HG03060 (cell line): ENCODE measurements around the gene HLA-B.

ENCODE experiments used
- ATAC-seq: cut with Tn5 transposase; IDR thresholded peaks from one replicate; pipeline ENCODE4 v1.9.1; 2021; ENCODE audit warnings: low read depth, moderate number of reproducible peaks; ENCODE audit not compliant: unreplicated experiment

HLA-B gene

DNA sequence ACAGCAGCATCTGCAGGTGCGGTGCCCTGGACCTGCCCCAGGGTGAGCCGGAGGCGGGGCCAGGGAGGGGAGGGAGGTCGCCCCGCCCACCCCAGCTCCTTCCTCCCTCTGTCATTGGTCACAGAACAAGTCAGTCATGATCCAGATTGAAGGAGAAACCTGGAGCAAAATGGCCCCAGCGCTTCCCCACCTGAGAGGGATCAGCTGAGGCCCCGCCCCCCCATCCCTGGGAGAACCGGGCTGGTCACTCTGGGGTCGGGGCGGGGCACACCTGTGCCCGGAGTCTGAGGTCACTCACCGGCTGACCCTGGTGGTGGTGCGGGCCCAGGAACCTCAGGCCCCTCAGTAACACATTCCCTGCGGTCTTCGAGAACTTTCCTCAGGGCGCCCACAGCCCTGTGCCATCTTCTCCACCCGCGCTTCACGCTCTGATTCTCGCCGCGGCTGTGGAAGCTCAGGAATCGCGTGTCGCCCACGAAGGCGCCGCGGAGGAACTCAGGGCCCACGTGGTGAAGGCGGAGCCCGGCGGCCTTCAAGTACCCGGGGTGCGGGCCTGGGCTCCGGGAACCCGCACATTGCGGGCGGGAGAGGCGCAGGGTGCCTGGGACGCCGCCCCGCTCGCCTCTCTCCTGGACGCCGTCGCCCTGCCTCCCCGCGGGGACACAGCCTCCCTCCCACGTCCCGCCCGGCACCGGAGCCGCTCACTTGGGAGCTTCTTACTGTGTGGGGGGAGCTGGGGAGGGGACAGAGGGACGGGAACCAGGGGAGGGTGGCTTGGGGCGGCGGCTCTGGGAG is 48.7 kb downstream of the HLA-B start:
- no peak for ATAC-seq

- no peak for ATAC-seq
These were observed 49.3 kb downstream of the HLA-B start for GRCh38 chr6:31307669-31308049.

DNA sequence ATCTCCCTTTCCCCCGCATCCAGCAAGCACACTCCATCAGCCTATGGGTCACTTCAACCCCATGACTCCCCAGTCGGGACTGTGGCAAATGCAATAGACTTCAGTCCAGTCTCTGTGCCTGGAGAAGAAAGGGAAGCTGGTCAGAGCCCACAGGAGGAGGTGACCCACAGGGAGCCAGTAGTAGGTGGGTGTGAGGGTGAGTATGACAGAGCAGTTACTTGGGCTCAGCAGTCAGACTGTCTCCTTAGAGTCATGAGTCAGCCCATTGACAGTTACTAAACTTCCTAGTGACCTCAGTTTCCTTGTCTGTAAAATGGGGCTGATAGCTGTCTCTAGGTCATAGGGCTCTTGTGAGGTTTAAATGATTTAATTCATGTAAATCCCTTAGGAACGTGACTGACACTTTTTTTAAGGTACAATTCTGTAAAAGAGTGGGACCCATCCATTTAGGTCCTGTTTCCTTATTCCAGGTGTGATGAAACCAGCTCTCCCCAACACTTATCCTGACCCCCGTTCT is 51.2 kb downstream of the HLA-B start:
- no peak for ATAC-seq

DNA sequence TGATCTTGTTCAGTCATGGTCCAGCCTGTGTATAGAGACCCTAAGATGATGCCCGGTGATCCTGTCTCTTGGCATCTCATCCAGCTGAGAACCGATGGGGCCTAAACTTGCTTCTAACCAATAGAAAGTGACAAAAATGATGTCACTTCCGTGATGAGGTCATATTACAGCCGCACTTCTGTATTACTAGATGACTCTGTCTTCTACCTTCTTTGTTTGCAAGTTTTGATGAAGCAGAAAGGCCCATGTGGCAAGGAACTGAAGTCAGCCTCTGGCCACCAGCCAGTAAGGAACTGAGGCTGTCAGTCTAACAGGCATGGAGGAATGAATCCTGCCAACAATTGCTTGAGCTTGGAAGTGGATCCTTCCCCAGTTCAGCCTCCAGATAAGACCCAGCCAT is 52.3 kb downstream of the HLA-B start:
- ATAC-seq, result no peak
